Neutrophil (primary cell): ENCODE results near the gene LIMK2.

Experiments
- H3K27ac ChIP-seq: fragments of 200-600 bp; sonication (generic); 2 replicates; pipeline ENCODE4 v1.5.1; 2016; ENCODE audit warnings: mild to moderate bottlenecking, moderate library complexity
- H3K27me3 ChIP-seq: fragments of 200-600 bp; sonication (generic); 2 replicates; pipeline ENCODE4 v1.6.0; 2016; ENCODE audit warnings: mild to moderate bottlenecking
- H3K36me3 ChIP-seq: fragments of 200-600 bp; sonication (generic); 2 replicates; pipeline ENCODE4 v1.5.1; 2017
- H3K4me1 ChIP-seq, 2 experiments: fragments of 200-600 bp in 1 of 2; sonication (generic) in 1 of 2; 1 replicate in 1 of 2; 2 replicates in 1 of 2; pipeline versions ENCODE4 v1.5.1 to v1.6.1; 2013 to 2016; ENCODE audit warnings: low read depth in 1 of 2, low read length in 1 of 2, mild to moderate bottlenecking in 1 of 2, moderate library complexity in 1 of 2; ENCODE audit not compliant: control insufficient read depth in 1 of 2, insufficient read depth in 1 of 2
- H3K4me3 ChIP-seq, 2 experiments: fragments of 200-600 bp in 1 of 2; sonication (generic) in 1 of 2; 1 replicate in 1 of 2; 2 replicates in 1 of 2; pipeline ENCODE4 v1.5.1; 2013 to 2016; ENCODE audit warnings: low read depth in 1 of 2, low read length in 1 of 2, mild to moderate bottlenecking in 1 of 2, moderate library complexity in 1 of 2
- H3K9me3 ChIP-seq: fragments of 200-600 bp; sonication (generic); 2 replicates; pipeline ENCODE4 v1.5.1; 2016
- TF ChIP-seq, protein P1 (sequence below): fragments of 200-600 bp; sonication (generic); IDR thresholded peaks from 2 replicates; pipeline ENCODE4 v1.5.1; 2016; ENCODE audit warnings: antibody characterized with exemption

Gene LIMK2

GRCh38 chr22:31177420-31178162 is 34.5 kb upstream of the LIMK2 start:
- no peak overlapping the region for H3K4me3 ChIP-seq
- H3K27ac ChIP-seq = no peak overlapping the region
- H3K27me3 ChIP-seq = no peaks in the 10 kb centered on the region
- TF ChIP-seq, protein P1, sequence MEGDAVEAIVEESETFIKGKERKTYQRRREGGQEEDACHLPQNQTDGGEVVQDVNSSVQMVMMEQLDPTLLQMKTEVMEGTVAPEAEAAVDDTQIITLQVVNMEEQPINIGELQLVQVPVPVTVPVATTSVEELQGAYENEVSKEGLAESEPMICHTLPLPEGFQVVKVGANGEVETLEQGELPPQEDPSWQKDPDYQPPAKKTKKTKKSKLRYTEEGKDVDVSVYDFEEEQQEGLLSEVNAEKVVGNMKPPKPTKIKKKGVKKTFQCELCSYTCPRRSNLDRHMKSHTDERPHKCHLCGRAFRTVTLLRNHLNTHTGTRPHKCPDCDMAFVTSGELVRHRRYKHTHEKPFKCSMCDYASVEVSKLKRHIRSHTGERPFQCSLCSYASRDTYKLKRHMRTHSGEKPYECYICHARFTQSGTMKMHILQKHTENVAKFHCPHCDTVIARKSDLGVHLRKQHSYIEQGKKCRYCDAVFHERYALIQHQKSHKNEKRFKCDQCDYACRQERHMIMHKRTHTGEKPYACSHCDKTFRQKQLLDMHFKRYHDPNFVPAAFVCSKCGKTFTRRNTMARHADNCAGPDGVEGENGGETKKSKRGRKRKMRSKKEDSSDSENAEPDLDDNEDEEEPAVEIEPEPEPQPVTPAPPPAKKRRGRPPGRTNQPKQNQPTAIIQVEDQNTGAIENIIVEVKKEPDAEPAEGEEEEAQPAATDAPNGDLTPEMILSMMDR = no peak
- H3K36me3 ChIP-seq = peaks cover 17% of the 10 kb centered on the region
- peaks cover 4 to 6% of the 10 kb centered on the region in 2 experiments for H3K4me1 ChIP-seq
- H3K9me3 ChIP-seq = no peaks in the 10 kb centered on the region

- no peak overlapping the region for H3K27ac ChIP-seq
- H3K27me3 ChIP-seq = no peaks in the 10 kb centered on the region
- no peak overlapping the region for H3K4me3 ChIP-seq
- H3K4me1 ChIP-seq = no peaks in the 10 kb centered on the region
- TF ChIP-seq, protein P1 = no peak
- no peaks in the 10 kb centered on the region for H3K9me3 ChIP-seq
- peaks cover 20% of the 10 kb centered on the region for H3K36me3 ChIP-seq
These were observed 33.2 kb upstream of the LIMK2 start for GRCh38 chr22:31178859-31179258.

DNA sequence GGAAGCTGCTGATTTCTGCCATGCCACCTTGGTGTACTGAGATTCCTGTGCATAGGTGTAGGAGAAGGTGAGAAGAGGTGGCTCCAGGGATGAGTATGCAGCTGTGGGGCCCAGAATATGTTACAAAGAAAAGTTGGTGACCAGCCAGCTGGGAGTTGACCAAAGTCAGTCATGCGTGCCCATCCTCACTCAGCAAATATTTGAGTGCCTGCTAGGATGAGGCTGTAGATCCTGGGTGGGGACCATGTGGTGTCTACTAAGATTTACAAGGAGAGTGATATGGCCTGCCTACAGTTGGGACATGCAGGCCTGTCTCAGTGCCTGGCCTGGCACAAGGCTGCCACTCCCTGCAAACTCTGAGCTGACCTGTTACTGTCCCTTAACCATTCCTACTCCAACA is 32.8 kb upstream of the LIMK2 start:
- peaks cover 20% of the 10 kb centered on the region for H3K36me3 ChIP-seq
- TF ChIP-seq, protein P1 = no peak
- H3K4me3 ChIP-seq = no peak overlapping the region
- H3K27ac ChIP-seq = no peak overlapping the region
- no peaks in the 10 kb centered on the region for H3K27me3 ChIP-seq
- H3K9me3 ChIP-seq = no peaks in the 10 kb centered on the region
- no peaks in the 10 kb centered on the region for H3K4me1 ChIP-seq

GRCh38 chr22:31184015-31184414 is 28.1 kb upstream of the LIMK2 start:
- Histone ChIP-seq H3K4me1 (no peaks in the 10 kb centered on the region), H3K27ac (no peak overlapping the region), H3K27me3 (no peaks in the 10 kb centered on the region), H3K4me3 (no peak overlapping the region), H3K9me3 (no peaks in the 10 kb centered on the region), H3K36me3 (peaks cover 24% of the 10 kb centered on the region)
- TF ChIP-seq, protein P1 = no peak

- TF ChIP-seq, protein P1 = no peak
- no peak overlapping the region for H3K27ac ChIP-seq
These were observed 27.0 kb upstream of the LIMK2 start for GRCh38 chr22:31185056-31185455.

More at GRCh38 chr22:31185056-31185455, 27.0 kb upstream of the LIMK2 start:
- no peaks in the 10 kb centered on the region for H3K9me3 ChIP-seq
- H3K27me3 ChIP-seq = no peaks in the 10 kb centered on the region
- no peak overlapping the region for H3K4me3 ChIP-seq
- no peaks in the 10 kb centered on the region for H3K4me1 ChIP-seq
- peaks cover 29% of the 10 kb centered on the region for H3K36me3 ChIP-seq
